SK-N-SH treated with all-trans-retinoic acid at 6 μM for 48 hours (cell line): ENCODE data around the gene CMKLR1.

Source experiments
- OSR1 ChIP-seq: fragments of 250-450 bp; sonication (Bioruptor Pico); IDR thresholded peaks from 2 replicates; pipeline ENCODE4 v1.8.0; 2022; ENCODE audit warnings: moderate library complexity, mild to moderate bottlenecking, inconsistent platforms
- ZNF70 ChIP-seq: fragments of 450-650 bp; formaldehyde crosslinking; IDR thresholded peaks from 2 replicates; pipeline ENCODE4 v1.5.0; 2020; ENCODE audit warnings: mild to moderate bottlenecking, moderate library complexity
- ZNF8 ChIP-seq: fragments of 450-650 bp; formaldehyde crosslinking; IDR thresholded peaks from 2 replicates; pipeline ENCODE4 v1.5.0; 2020; ENCODE audit warnings: mild to moderate bottlenecking, moderate library complexity

DNA sequence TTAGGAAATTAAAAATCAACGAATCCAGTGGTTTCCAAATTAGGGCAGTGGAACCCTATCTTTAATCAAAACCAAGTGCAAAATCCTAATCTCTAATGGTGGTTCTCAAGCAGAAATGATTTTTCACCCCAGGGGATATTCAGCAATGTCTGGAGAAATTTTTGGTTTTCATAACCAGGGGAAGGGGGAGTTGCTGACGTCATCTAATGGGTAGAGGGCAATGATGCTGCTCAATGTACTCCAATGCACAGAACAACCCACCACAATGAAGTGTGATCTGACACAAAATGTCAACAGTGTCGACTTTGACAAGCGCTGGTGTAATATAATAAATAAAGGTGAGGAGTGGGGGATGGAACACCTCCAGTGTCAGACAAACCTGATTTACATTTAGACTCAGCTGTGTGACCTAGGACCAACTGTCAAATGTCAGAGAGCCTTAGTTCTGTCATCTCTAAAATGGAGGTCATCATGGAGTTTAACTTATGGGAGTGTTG lies 81.5 kb downstream of the CMKLR1 start:
- TF ChIP-seq OSR1 (CRISPR knock-in tag): no peak
- no peak for TF ChIP-seq ZNF8 (CRISPR knock-in tag)
- TF ChIP-seq ZNF70: no peak
